GM19043 (cell line): ENCODE data around the gene CHSY1.
"Not testable (repeated sequence)": the region's sequence is repeated elsewhere in the genome, so short reads cannot be mapped to it uniquely, and the experiment has no call there.

Experiments used
- ATAC-seq: cut with Tn5 transposase; IDR thresholded peaks from one replicate; pipeline ENCODE4 v1.9.1; 2021; ENCODE audit warnings: low read depth; ENCODE audit not compliant: unreplicated experiment

CHSY1 gene

GRCh38 chr15:101214435-101215097 is 37.3 kb downstream of the CHSY1 start:
- ATAC-seq: not testable (repeated sequence)

DNA sequence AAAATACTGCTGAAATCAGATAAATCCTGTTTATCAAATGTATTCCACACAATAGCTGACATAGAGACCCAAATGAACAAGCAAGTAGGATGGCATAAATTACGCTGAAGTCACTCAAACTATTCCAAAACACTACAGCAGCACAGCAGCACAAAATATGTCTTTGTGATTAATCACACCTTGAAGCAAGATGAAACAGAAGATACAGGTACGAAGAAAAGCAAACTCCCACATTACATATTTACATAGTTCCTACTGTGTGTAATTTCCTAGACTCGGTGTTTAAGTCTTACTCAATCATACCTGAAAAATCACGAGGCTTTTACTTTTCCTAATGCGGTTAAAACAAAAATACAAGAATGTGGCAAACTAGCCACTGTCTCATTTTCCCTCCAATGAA is 38.3 kb downstream of the CHSY1 start:
- ATAC-seq: no peak

DNA sequence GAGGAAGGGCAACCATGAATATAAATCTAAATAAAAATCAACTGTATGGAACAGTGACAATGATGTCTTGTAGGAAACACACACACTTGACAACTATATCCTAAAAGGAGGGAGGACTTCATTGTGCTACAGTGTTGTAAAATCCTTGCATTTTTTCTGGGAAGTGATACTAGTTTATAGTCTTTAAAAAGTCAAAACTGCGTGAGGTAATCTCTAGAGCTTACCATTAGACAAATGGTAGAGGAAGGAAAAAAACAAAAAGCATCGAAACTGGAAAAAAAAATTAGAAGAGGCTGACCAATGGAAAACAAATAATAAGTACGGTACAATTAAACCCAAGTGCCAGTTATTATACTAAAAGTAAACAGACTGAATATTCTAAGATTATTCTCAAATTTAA is 38.7 kb downstream of the CHSY1 start:
- no peak for ATAC-seq

- no peak for ATAC-seq
These were observed 40.0 kb downstream of the CHSY1 start for GRCh38 chr15:101211897-101212296.

DNA sequence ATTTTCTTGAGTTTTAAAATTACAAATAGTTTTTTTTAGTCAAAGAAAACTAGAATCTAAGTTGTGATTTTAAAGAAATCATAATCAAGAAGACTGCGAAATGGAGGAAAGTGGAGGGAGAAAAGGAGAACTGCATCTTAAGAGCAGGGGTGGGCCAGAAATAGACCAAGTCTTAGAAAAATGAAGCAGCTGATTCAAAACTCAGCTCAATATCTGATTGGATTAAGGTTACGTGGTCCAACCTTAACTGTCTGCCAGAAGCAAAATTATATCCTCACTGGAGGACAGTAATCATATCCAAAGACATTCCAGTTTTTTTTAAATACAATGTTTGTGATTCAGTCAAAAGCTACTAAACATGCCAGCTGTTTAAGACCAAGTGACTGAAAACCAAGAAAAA is 41.4 kb downstream of the CHSY1 start:
- no peak for ATAC-seq

DNA sequence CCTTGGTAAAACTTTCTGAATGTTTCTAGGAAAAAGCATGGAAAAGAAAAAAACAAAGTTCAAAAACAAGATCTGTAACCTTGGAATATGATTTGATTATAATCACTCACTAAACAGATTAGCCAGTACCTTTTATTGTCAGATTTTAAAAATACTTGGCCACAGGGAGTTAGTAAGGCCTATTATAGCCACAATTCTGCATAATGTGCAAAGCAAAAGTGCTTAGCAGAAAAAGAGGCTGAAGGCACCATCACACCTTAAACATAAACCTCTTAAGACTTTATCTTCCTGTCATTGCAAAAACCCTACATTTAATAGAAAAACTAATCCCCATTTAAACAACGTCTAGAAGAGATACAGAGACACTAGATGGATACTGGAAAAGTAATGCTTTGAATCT is 41.8 kb downstream of the CHSY1 start:
- no peak for ATAC-seq

DNA sequence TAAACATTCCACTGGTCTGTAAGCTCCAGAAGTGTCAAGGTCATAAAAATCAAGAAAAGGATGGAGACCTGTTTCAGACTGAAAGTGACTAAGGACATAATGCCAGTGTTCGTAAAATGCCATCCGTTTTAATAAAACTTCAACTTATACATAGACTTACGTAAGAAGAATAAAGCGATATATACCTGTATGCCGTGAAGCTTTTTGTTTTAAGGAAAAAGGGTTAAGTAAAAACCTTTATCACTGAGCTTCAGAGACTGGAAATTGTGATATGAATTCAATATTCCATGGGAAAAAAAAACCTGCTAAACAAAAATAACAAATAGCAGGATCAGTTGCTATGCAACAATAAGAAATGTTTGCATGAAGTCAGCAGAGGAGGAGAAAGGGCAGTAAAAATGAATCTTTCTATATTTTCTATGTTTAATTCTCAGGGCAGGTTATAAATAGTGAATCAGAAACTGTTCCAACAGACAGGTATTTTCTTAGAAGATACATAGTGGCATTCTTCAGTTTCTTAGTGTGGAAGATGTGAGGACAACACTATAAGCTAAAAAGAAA is 42.5 kb downstream of the CHSY1 start:
- ATAC-seq: no peak

DNA sequence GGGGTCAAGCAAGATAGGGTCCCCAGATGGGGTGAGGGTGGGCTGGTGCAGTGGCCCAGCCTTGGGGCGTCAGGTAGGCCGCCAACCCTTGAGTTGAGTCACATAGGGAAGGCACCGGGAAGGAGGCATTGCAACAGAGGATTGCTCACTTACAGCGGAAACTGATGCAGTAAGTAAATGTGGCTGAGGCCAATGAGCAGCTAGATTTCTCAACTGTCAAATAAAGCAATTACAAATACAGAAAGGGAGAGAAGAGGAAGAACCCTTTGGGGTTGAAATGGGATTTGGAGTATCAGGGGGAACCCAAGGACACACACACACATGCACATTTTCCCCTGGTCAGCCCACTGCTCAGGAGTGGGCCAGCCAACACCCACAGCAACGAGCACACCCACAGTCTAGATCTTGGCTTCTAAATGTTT is 44.0 kb downstream of the CHSY1 start:
- ATAC-seq: no peak

DNA sequence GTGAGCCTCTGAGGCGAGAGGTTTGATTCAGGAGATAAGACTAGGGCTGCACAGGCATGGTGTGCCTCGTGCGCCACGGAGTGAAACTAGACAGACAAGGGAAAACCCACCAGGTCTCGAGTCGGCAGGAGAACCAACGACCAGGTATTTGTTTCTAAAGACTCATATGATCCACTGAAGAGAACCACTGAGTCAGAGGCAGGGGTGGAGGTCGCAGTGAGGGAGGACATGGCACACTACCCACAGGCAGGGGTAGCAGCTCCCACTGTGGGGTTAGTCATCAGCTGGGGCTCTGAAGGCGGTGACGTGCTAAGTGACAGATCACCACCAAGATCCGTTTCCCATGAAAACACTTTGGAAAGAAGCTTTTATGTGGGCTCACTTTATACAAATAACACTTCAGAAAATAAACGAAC is 45.7 kb downstream of the CHSY1 start:
- ATAC-seq: no peak

GRCh38 chr15:101204739-101205535 is 46.9 kb downstream of the CHSY1 start:
- ATAC-seq: no peak

- no peak for ATAC-seq
These were observed 48.1 kb downstream of the CHSY1 start for GRCh38 chr15:101203607-101204189.

GRCh38 chr15:101203029-101203573 is 48.7 kb downstream of the CHSY1 start:
- ATAC-seq: no peak

DNA sequence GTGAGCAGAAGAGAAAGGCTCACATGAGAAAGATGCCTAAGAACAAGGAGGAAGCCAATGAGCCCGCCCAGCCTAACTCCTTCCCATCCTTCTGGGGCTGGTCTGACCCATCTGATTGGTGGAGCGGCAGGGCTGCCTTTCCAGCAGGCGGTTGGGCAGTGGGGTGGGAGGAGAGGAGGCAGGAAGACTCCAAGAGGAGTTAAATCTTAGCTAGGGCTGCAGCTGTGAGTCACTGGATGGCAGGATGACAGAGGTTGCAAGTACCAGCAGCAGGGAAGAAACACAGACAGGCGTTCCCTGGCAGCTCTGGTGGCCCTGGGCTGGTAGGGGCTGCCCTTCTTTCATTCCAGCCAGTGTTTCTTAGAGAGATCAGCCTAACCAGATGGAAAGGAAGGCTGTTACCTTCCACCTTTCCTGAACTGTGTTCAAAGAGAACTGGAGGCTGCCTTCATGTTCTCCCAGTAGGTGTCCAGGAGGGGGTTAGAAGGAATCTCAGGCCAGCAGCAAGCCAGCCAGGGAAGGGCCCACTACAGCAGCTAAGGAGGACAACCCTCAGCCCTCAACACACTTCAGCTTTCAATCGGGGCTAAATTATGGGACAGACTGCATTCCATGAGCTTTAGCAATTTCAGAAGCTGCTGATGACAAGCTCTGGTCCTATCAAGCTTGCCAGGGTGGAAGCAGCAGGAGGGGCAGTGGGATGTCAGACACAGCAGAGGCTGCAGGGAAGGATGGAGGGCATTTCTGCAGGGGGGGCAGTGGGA is 50.3 kb downstream of the CHSY1 start:
- ATAC-seq: no peak

DNA sequence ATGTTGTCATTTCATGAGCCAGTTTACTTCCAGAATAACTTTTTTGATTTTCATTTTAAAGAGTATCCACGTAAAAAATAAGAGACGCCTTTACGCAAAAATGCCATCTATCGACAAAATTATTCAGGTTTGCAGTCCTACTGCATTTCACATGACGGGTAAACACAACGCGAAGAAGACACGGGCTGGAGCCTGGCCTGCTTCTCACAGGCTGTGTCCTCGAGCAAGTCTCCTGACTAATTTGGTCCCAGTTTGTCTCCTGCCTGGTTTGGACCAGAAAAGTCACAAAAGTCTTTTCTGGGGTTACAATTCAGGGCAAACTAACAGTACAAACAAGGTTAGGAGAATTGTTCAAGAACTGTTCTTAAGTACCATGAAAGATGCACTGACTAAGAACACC is 51.7 kb downstream of the CHSY1 start:
- ATAC-seq: no peak

GRCh38 chr15:101198800-101199199 is 53.0 kb downstream of the CHSY1 start:
- no peak for ATAC-seq

- no peak for ATAC-seq
These were observed 53.7 kb downstream of the CHSY1 start for GRCh38 chr15:101198031-101198575.

- no peak for ATAC-seq
These were observed 57.2 kb downstream of the CHSY1 start for GRCh38 chr15:101194546-101195125.

GRCh38 chr15:101193806-101194545 is 57.9 kb downstream of the CHSY1 start:
- no peak for ATAC-seq

DNA sequence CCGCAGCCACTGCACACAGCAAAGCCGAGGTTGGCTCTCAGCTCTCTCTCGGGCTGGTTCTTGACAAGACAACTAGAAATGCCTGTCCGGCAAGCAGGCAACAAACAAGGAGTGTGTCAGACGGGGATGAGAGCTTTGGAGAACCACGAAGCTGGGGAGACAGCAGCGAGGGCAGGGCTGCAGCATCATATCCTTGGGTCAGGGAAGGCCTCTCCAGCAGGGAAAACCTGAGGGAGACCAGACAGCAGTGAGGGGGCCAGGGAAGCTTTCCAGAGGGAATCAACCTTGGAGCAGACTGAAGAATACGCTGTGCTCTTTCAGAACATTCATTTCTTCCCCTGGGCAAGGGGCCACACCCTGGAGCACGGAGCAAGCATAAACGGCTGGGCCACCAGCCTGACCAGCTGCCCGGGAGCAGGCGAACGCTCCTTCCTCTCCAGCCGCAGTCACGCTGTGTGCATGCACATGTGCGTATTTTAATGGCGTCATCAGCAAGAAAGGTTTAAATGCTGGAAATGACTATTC is 58.7 kb downstream of the CHSY1 start:
- ATAC-seq: no peak
